ENCODE results near the gene TARBP1.

The TARBP1 gene

GRCh38 chr1:234469376-234469775, 9.6 kb downstream of the TARBP1 start:
- intact Hi-C loops (cut with DNase I) = no loop called here
- DNase-seq = no peak

- intact Hi-C loops (cut with DNase I) = no loop called here
- no peak for DNase-seq
Observed at GRCh38 chr1:234468580-234468979, 10.4 kb downstream of the TARBP1 start.

DNA sequence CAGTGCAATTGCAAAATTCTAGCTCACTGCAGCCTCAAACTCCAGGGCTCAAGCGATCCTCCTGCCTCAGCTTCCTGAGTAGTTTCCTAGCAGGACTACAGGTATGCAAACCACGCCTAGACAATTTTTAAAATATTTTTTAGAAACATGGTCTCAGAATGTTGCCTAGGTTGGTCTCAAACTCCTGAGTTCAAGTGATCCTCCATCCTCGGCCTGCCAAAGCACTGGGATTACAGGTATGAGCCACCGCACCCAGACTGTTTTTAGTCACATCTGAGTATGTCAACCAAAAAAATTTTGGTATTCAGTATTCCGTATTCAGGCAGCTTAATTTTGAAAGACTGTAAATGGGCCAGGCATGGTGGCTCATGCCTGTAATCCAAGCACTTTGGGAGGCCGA, 11.2 kb downstream of the TARBP1 start:
- intact Hi-C loops (cut with DNase I) = no loop called here
- no peak for DNase-seq

DNA sequence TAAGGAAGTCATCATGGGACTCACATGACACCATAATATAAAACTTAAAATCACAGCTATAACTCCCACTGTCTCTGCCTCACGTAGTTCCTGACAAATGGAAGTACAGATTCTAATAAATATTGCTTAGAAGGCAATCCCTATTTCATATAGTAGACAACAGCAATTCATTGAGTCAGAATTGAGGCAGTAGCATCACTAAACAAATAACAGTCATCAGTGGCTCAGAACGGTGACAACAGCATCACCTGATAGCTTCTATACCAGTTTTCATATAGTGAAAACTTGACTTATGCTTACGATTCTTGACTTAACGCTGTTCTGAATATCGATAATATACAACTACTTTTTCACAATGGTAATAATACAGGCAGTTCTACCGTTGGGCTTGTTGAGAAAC, 12.0 kb downstream of the TARBP1 start:
- intact Hi-C loops (cut with DNase I) = no loop called here
- DNase-seq = no peak

- intact Hi-C loops (cut with DNase I) = no loop called here
Observed at GRCh38 chr1:234463749-234464148, 15.2 kb downstream of the TARBP1 start.

DNA sequence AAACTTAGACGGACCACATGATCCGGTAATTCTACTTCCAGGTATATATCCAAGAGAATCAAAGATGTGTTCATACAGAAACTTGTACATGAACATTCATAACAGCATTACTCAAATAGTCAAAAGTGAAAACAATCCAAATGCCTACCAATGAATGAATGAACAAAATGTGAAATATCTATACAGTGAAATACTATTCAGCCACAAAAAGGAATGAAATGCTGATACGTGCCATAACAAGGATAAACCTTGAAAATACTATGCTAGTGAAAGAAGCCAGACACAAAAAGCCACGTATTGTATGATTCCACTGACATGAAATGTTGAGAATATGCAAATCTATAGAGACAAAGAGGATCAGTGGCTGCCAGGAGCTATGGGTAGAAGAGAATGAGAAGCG, 18.3 kb downstream of the TARBP1 start:
- DNase-seq = no peak
- intact Hi-C loops (cut with DNase I) = no loop called here

More at GRCh38 chr1:234463749-234464148, 15.2 kb downstream of the TARBP1 start:
- DNase-seq = no peak

DNA sequence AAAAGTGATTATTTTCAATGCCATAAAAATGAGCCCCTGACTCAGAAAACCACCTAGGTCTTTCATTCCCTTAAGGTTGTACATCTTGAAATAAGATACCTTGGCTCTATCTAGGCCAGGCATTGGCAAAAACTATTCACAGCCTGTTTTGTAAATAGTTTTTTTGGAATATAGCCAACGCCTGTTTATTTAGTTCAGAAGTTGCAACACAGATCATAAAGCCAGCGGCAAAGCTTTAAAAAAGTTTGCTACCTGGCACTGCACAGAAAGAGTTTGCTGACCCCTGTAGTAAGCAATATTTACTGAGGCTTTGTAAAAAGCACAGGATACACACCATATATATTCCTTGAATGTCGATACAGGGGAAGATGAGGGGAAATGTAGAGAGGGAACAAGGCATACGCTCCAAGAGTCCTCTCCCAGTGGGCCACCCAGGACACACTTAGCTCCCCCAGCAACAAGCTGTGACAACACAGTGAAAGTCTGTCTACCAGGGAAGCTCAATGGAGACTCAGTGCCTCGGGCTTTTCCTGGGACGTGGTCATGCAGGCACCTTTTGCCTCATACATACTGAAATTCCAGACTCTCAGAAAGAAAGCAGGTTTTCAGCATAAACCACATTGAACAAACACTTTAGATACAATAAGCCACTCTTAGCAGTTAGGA, 20.5 kb downstream of the TARBP1 start:
- intact Hi-C loops (cut with DNase I) = no loop called here
- no peak for DNase-seq

GRCh38 chr1:234454926-234455325, 24.1 kb downstream of the TARBP1 start:
- intact Hi-C loops (cut with DNase I) = no loop called here
- DNase-seq = no peak

- no peak for DNase-seq
- intact Hi-C loops (cut with DNase I) = no loop called here
Observed at GRCh38 chr1:234452406-234452965, 26.5 kb downstream of the TARBP1 start.

GRCh38 chr1:234440348-234440747, 38.6 kb downstream of the TARBP1 start:
- intact Hi-C loops (cut with DNase I) = no loop called here
- no peak for DNase-seq

DNA sequence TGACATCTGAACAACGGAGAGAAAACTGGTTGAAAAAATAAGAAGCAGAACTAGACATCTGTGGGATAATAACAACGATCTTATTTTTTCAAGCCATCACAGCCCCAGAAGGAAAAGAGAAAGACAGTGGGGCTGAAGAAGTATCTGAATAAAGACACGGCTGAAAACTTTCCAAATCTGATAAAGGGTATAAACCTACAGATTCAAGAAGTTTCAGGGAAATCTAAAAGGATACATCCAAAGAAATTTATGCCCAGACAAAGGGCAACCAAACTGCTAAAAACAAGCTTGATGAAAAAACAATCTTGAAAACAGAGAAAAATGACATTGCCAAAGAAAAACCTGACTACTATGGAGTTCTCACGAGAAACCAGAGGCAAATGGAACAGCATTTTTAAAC, 40.4 kb downstream of the TARBP1 start:
- intact Hi-C loops (cut with DNase I) = no loop called here
- no peak for DNase-seq

GRCh38 chr1:234437423-234438171, 41.4 kb downstream of the TARBP1 start:
- intact Hi-C loops (cut with DNase I) = no loop called here
- peak in 8 of 42 donors; percentile 10 to 44 (median 16) for DNase-seq

GRCh38 chr1:234435620-234436019, 43.4 kb downstream of the TARBP1 start:
- no peak for DNase-seq
- intact Hi-C loops (cut with DNase I) = no loop called here

DNA sequence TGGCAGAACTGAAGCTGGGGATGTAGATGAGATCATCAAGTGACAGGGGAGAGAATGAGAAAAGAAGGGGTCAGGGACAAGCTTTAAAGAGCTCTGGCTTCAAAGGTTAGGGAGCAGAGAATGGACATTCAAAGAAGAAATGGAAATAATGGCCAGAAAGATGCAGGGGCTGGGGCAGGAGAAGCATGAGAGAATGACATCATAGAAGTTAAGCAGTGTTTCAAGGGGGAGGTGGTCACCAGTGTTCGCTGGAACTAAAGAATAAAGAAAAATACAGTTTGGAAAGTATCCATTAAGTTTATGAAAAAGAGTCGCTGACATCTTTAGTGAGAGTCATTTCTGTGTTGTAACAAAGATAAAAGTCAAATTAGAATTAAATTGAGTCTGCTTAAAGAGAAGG, 44.3 kb downstream of the TARBP1 start:
- DNase-seq = no peak
- intact Hi-C loops (cut with DNase I) = no loop called here

DNA sequence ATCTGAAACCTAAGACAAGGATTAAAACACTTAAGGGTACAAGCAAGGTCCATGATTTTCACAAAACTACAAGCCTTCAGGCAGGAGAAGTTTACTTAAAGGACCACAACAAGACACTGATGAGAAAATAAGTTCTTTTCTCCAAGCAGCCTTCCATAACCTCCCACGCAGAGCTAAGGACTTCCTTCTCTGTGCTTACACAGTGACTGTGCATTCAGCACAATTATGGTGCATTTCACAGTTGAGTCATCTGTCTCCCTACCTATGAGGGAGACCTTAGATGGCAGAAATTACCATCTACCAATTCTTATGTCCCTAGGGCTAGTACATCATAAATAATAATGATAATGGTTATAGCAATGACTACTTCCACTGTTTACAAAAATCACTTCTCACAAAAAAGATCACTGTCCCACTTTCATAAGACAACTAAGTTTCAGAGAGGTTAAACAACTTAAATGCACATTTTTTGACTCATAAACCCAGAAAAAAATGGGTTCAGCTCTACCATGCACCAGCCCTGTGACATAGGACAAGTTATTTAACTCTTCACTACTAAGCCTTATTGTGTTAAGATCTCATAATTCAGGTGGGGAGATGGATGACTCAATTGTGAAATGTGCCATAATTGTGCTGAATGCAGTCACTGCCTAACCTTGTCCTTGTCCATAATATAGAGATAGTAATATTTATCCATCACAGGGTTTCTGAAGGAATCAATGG, 45.3 kb downstream of the TARBP1 start:
- intact Hi-C loops (cut with DNase I) = no loop called here
- DNase-seq = peak in 9 of 42 donors; percentile 4 to 44 (median 20)

DNA sequence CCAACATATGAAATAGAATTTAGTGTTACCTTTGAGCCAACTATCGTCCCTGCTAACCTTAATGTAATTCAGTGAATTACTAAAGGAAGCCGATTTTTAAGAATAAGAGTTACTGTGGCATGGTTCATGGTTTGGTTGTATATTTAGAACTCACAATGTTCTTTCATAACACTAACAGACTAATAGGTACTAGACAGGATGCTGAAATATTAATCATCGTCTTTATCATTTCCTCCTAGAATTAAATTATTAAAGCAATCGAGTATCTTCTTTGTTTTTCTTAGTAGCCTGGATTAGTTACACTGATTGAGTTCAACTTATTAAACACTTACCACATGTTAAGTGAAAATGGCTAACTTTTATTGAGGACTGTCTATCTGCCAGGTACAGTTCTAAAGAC, 47.7 kb downstream of the TARBP1 start:
- intact Hi-C loops (cut with DNase I) = no loop called here
- DNase-seq = no peak

DNA sequence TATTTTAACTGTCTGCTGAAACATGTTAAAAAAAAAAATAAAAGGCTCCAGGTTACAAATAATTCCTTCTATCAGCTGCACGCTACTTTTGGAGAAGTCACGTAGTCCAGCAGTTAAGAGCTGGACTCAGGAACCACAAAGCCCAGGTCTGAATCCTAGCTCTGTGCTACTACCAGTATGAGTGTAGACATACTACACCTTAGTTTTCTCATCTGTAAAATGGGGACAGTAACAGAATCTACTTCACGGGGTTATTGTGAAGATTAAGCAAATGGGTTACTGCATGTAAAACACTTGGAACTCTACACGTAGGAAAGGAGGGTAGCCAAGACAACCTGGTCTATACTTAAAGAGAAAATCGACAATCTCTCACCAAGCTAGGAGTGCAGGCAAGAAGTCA, 48.3 kb downstream of the TARBP1 start:
- DNase-seq = no peak
- intact Hi-C loops (cut with DNase I) = no loop called here

DNA sequence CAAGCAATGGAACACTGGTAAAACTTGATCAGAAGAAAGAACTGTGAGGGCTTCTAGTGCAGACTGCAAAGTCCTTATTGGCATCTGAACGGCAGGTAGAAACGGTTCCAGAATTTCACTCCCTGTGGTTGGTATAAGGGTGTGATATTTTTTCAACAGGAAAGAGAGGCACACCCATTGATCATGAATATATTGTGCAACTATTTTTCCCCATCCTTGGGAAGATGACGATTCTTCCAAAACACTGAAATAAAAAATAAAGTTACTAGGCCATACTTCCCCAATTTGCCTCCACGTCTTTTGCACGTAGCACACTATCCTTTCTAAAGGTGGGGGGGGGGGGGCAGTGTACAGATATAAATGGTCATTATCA, 49.6 kb downstream of the TARBP1 start:
- DNase-seq = no peak
- intact Hi-C loops (cut with DNase I) = no loop called here

DNA sequence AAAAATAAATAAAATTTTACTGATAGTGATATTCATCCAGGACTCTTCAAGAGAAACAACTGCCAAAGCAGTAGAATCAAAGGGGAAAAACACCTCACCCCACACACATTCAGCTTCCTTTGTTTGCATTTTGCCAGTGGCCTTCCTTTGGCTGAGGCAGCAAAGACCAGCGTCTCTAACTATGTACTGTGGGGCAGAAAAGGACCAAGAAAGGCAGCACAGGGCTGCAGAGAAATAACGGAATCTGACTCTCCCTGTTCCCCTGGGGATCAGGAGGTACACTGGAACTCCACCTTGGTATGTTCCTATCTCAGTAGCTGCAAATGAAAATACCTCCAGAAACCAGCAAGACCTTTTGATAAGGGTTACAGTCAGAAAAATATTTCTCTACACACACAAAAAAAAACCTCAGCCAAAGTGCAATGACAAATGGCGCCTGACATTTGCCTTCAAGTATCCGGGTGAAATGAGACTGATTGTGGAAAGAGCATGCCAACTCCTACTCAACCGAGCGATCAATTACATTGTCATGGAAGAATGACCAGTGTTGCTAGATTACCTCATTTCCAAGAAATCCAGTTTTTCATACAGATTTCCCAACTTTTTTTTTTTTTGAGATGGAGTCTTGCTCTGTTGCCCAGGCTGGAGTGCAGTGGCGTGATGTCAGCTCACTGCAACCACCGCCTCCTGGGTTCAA, 50.9 kb downstream of the TARBP1 start:
- intact Hi-C loops (cut with DNase I) = no loop called here
- DNase-seq = no peak

- intact Hi-C loops (cut with DNase I) = no loop called here
- DNase-seq = no peak
Observed at GRCh38 chr1:234413990-234414389, 65.0 kb downstream of the TARBP1 start.
